Osteoblast (primary cell): ENCODE measurements around the gene STYX. TPM values are rescaled to one million over a fixed set of nuclear protein-coding genes. Genes with fewer than 3 reads are reported as not detected.

Experiments
- DNase-seq: peaks from one replicate; pipeline ENCODE4 v3.0.0; 2011; ENCODE audit warnings: low spot score, mixed read lengths; ENCODE audit not compliant: insufficient read length; ENCODE audit errors: missing footprints
- H2AFZ ChIP-seq: 2 replicates; pipeline ENCODE4 v1.6.0; 2011; ENCODE audit warnings: mild to moderate bottlenecking, low read length
- H3K27ac ChIP-seq: 2 replicates; pipeline ENCODE4 v1.5.1; 2011; ENCODE audit warnings: mild to moderate bottlenecking, low read depth, low read length, moderate library complexity
- H3K27me3 ChIP-seq: 2 replicates; pipeline ENCODE4 v1.6.0; 2012; ENCODE audit warnings: mild to moderate bottlenecking, control low read depth, inconsistent platforms, low read length, moderate library complexity; ENCODE audit not compliant: insufficient read depth
- H3K36me3 ChIP-seq: 2 replicates; pipeline ENCODE4 v1.5.1; 2011; ENCODE audit warnings: mild to moderate bottlenecking, low read length, control low read depth, moderate library complexity; ENCODE audit not compliant: insufficient read depth
- H3K4me1 ChIP-seq: 2 replicates; pipeline ENCODE4 v1.5.1; 2011; ENCODE audit warnings: mild to moderate bottlenecking, low read length, control low read depth, moderate library complexity; ENCODE audit not compliant: insufficient read depth
- H3K4me2 ChIP-seq: 2 replicates; pipeline ENCODE4 v1.6.0; 2011; ENCODE audit warnings: mild to moderate bottlenecking, low read length; ENCODE audit not compliant: insufficient read depth
- H3K4me3 ChIP-seq: fragments of 200-600 bp; sonication (generic); 3 replicates; pipeline ENCODE4 v1.5.1; 2012; ENCODE audit warnings: mild to moderate bottlenecking, low read length, inconsistent platforms; ENCODE audit not compliant: insufficient read depth
- H3K79me2 ChIP-seq: 2 replicates; pipeline ENCODE4 v1.6.0; 2012; ENCODE audit warnings: mild to moderate bottlenecking, low read length, control low read depth, inconsistent platforms; ENCODE audit not compliant: insufficient read depth
- H3K9me3 ChIP-seq: 2 replicates; pipeline ENCODE4 v1.5.1; 2011; ENCODE audit warnings: low read depth, low read length, control low read depth
- H4K20me1 ChIP-seq: 2 replicates; pipeline ENCODE4 v1.6.0; 2012; ENCODE audit warnings: mild to moderate bottlenecking, low read length, control low read depth; ENCODE audit not compliant: insufficient read depth
- total RNA-seq: library from RNA; depleted of rRNA; stranded (reverse); fragments of >200 nt; gene quantifications from 2 replicates; pipeline ENCODE4 v1.2.3, GENCODE V29; 2012
- TF ChIP-seq, protein P1 (sequence below): IDR thresholded peaks from 2 replicates; pipeline ENCODE4 v1.5.1; 2011; ENCODE audit warnings: mild to moderate bottlenecking, low read depth, low read length, moderate library complexity; ENCODE audit errors: extremely low read depth

The STYX gene
- total RNA-seq, 1 donor: 29.7 TPM

DNA sequence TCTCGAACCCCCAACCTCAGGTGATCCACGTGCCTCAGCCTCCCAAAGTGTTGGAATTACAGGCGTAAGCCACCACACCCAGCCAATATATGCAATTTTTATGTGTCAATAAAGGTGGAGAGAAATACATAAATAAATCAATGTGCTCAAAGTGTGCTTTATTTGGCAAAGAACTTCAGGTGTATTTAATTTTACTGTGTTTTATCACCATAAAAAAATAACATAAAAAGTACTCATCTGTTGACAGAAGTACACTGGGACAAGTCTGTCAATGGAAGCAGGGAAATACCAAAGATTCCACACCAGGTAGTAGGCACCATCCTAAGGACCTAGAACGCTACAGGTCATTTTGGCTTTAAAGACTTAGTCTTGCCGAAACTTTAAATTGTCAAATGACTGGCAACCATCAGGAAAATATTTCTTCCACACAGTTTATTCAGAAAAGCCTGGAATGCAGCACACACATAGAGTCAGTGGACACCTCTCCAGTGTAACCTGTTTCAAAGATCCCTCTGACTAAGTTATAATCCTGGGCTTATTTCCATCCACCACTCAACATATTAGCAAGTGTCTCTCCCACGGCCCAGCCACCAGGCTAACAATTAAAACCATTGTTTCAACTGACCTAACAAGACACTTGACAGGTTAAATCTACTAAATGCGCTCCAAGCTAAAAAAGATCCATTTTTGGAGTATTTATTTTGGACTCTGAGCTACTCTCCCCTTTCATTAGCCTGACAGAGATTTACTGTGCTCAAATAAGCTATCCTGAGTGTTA, 38.8 kb upstream of the STYX start:
- Histone ChIP-seq H2AFZ (no peak overlapping the region), H3K4me1 (peaks cover 8% of the 10 kb centered on the region), H3K27me3 (no peaks in the 10 kb centered on the region), H4K20me1 (peaks cover 9% of the 10 kb centered on the region), H3K4me2 (no peak overlapping the region), H3K79me2 (peaks cover 91% of the 10 kb centered on the region), H3K36me3 (no peaks in the 10 kb centered on the region), H3K4me3 (no peak overlapping the region), H3K27ac (no peak overlapping the region), H3K9me3 (no peaks in the 10 kb centered on the region)
- TF ChIP-seq, protein P1, sequence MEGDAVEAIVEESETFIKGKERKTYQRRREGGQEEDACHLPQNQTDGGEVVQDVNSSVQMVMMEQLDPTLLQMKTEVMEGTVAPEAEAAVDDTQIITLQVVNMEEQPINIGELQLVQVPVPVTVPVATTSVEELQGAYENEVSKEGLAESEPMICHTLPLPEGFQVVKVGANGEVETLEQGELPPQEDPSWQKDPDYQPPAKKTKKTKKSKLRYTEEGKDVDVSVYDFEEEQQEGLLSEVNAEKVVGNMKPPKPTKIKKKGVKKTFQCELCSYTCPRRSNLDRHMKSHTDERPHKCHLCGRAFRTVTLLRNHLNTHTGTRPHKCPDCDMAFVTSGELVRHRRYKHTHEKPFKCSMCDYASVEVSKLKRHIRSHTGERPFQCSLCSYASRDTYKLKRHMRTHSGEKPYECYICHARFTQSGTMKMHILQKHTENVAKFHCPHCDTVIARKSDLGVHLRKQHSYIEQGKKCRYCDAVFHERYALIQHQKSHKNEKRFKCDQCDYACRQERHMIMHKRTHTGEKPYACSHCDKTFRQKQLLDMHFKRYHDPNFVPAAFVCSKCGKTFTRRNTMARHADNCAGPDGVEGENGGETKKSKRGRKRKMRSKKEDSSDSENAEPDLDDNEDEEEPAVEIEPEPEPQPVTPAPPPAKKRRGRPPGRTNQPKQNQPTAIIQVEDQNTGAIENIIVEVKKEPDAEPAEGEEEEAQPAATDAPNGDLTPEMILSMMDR: no peak
- DNase-seq: no peak

DNA sequence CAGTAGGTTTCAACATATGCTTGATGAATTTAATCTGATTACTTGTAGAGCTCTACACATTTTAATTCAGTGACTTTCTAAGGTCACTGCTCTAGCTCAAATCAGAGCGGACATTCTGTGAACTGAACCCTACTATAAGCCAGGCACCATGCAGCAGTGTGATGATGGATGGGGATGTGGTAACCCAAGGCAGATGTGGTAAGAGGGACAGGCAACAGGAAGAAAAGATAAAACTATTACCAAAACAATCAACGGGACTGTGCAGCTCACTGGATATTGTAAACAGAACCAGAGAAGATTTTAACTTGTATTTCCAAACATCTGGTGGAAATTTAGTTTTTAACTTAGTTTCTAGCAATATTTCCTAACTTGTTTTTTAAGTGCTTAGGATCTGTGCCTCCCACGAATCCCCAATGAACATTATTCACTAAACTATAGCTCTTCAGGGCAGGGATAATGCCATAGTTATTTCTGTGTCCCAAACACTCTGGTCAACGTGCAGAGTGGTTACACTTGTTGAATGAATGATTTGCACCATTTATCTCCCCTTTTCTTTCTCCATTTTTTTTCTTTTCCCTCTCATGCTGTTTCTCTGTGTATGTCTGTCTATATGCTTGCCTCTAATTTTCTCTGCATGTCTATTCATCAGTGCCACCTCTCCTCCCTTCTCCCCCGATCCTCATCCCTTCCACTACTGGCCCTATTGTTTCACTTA, 37.6 kb upstream of the STYX start:
- Histone ChIP-seq H3K27me3 (no peaks in the 10 kb centered on the region), H4K20me1 (peaks cover 8% of the 10 kb centered on the region), H3K27ac (no peak overlapping the region), H3K9me3 (no peaks in the 10 kb centered on the region), H3K4me3 (no peak overlapping the region), H3K36me3 (no peaks in the 10 kb centered on the region), H3K79me2 (peaks cover 79% of the 10 kb centered on the region), H3K4me1 (peaks cover 8% of the 10 kb centered on the region), H3K4me2 (no peak overlapping the region), H2AFZ (no peak overlapping the region)
- no peak for DNase-seq
- TF ChIP-seq, protein P1: no peak

DNA sequence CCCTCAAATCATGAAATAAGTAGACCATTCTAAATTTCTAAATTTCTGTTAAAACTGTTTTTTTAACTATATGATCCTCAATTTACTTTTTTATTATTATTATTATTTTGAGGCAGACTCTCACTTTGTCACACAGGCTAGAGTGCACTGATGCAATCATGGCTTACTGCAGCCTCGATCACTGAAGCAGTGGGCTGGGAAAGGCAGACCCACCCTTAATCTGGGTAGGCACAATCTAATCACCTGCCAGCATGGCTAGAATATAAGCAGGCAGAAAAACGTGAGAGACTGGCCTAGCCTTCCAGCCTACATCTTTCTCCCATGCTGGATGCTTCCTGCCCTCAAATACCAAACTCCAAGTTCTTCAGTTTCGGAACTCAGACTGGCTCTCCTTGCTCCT, 36.9 kb upstream of the STYX start:
- Histone ChIP-seq H4K20me1 (peaks cover 8% of the 10 kb centered on the region), H3K9me3 (no peaks in the 10 kb centered on the region), H2AFZ (no peak overlapping the region), H3K4me1 (peaks cover 8% of the 10 kb centered on the region), H3K79me2 (peaks cover 73% of the 10 kb centered on the region), H3K4me3 (no peak overlapping the region), H3K27me3 (no peaks in the 10 kb centered on the region), H3K36me3 (no peaks in the 10 kb centered on the region), H3K4me2 (no peak overlapping the region), H3K27ac (no peak overlapping the region)
- TF ChIP-seq, protein P1: no peak
- no peak for DNase-seq

DNA sequence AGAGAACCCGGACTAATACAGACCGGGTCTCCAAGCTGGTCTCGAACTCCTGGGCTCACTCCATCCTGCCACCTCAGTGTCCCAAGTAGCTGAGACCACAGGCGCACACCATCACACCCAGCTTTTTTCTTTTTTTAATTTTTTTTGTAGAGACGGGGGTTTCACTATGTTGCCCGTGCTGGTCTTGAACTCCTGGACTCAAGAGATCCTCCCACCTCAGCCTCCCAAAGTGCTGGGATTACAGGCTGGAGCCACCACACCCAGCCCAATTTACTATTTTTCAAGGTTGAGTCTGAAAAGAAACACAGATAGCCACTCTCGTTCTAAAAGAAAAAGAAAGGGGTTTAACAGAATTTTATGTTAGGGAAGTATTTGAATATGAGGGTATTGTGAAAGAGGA, 36.4 kb upstream of the STYX start:
- Histone ChIP-seq H3K4me1 (peaks cover 8% of the 10 kb centered on the region), H3K4me3 (no peak overlapping the region), H4K20me1 (peaks cover 8% of the 10 kb centered on the region), H3K27ac (no peak overlapping the region), H3K27me3 (no peaks in the 10 kb centered on the region), H3K36me3 (no peaks in the 10 kb centered on the region), H2AFZ (no peak overlapping the region), H3K79me2 (peaks cover 68% of the 10 kb centered on the region), H3K9me3 (no peaks in the 10 kb centered on the region), H3K4me2 (no peak overlapping the region)
- TF ChIP-seq, protein P1: no peak
- DNase-seq: no peak
